Brain microvascular endothelial cell (primary cell): ENCODE data around the gene HNRNPH1.

Experiments
- DNase-seq: peaks from one replicate; pipeline ENCODE4 v3.0.0-alpha.2; 2020
- H3K27ac ChIP-seq: fragments of 250-450 bp; sonication (Bioruptor Pico); 2 replicates; pipeline ENCODE4 v1.5.1; 2020; ENCODE audit warnings: mild to moderate bottlenecking, moderate library complexity
- H3K27me3 ChIP-seq: fragments of 250-450 bp; sonication (Bioruptor Pico); replicated peaks from 2 replicates; pipeline ENCODE4 v1.5.1; 2020; ENCODE audit warnings: mild to moderate bottlenecking
- H3K36me3 ChIP-seq: fragments of 250-450 bp; sonication (Bioruptor Pico); replicated peaks from 2 replicates; pipeline ENCODE4 v1.5.1; 2020; ENCODE audit warnings: mild to moderate bottlenecking
- H3K4me3 ChIP-seq: 2 replicates; pipeline ENCODE4 v1.5.1; 2011; ENCODE audit warnings: low read depth, mild to moderate bottlenecking, control low read depth, low read length, moderate library complexity
- in situ Hi-C: cut with HindIII; loops from 2 replicates; pipeline ENCODE4 v1.10.0; 2017; ENCODE audit warnings: low sequenced_read_pairs, low pct_ligation_motif_present
- TF ChIP-seq, protein P1 (sequence below): IDR thresholded peaks from 2 replicates; pipeline ENCODE4 v1.5.1; 2011; ENCODE audit warnings: low read depth, mild to moderate bottlenecking, moderate library complexity, low read length, control low read depth, inconsistent platforms; ENCODE audit errors: missing control alignments

Gene HNRNPH1

GRCh38 chr5:179596421-179596820, 27.1 kb downstream of the HNRNPH1 start:
- in situ Hi-C loops: no loop called here
- TF ChIP-seq, protein P1, sequence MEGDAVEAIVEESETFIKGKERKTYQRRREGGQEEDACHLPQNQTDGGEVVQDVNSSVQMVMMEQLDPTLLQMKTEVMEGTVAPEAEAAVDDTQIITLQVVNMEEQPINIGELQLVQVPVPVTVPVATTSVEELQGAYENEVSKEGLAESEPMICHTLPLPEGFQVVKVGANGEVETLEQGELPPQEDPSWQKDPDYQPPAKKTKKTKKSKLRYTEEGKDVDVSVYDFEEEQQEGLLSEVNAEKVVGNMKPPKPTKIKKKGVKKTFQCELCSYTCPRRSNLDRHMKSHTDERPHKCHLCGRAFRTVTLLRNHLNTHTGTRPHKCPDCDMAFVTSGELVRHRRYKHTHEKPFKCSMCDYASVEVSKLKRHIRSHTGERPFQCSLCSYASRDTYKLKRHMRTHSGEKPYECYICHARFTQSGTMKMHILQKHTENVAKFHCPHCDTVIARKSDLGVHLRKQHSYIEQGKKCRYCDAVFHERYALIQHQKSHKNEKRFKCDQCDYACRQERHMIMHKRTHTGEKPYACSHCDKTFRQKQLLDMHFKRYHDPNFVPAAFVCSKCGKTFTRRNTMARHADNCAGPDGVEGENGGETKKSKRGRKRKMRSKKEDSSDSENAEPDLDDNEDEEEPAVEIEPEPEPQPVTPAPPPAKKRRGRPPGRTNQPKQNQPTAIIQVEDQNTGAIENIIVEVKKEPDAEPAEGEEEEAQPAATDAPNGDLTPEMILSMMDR: no peak
- no peak for DNase-seq
- H3K4me3 ChIP-seq: no peak overlapping the region
- no peaks in the 10 kb centered on the region for H3K27me3 ChIP-seq
- peaks cover 67% of the 10 kb centered on the region for H3K36me3 ChIP-seq
- H3K27ac ChIP-seq: no peak overlapping the region

DNA sequence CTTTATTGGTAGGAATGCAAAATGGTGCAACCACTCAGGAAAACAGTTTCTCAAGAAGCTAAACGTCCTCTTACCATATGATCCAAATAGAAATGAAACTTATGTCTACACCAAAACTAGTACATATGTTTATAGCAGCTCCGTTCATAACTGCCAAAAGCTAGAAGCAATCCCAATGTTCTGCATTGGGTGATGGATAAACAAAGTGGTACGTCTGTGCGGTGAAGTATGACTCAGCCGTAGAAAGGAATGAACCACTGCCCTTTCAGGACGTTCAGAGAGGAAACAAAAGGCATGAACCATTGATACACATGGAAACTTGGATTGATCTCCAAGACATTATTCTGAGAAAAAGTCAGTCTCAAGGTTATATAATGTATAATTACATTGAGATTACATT, 27.6 kb downstream of the HNRNPH1 start:
- Histone ChIP-seq H3K27me3 (no peaks in the 10 kb centered on the region), H3K36me3 (peaks cover 71% of the 10 kb centered on the region), H3K27ac (peak overlapping the region; percentile 11), H3K4me3 (no peak overlapping the region)
- TF ChIP-seq, protein P1: no peak
- peak; percentile 74 for DNase-seq
- in situ Hi-C loops: no loop called here

GRCh38 chr5:179588166-179588565, 35.3 kb downstream of the HNRNPH1 start:
- H3K36me3 ChIP-seq: peaks cover 64% of the 10 kb centered on the region
- TF ChIP-seq, protein P1: no peak
- in situ Hi-C loops: no loop called here

DNA sequence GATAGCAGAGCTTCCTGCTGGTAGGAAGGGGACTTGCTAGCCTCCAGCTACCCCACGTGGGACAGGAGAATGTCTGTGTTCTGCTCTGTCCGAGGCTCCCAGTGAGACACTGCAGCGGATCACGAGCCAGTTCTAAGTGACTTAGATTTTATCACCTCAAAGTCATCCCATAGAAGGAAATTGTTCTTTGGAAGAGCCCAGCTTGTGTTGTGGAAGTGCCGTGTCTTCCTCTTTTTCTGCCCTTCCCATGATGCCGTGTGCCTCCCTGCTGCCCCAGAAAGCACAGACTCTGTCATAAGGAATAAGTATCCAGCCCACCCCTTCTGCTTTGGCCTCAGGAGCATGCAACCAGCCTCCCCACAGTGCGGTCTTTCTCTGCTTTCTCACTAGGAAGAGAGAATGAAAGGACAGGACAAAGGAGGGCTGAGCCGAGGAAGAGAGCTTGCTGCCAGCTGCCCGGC, 37.5 kb downstream of the HNRNPH1 start:
- Histone ChIP-seq H3K4me3 (no peak overlapping the region), H3K27ac (no peak overlapping the region), H3K27me3 (no peaks in the 10 kb centered on the region), H3K36me3 (peaks cover 52% of the 10 kb centered on the region)
- DNase-seq: no peak
- in situ Hi-C loops: no loop called here
- TF ChIP-seq, protein P1: peak; percentile 4

More at GRCh38 chr5:179588166-179588565, 35.3 kb downstream of the HNRNPH1 start:
- Histone ChIP-seq H3K4me3 (no peak overlapping the region), H3K27me3 (no peaks in the 10 kb centered on the region), H3K27ac (no peak overlapping the region)
- no peak for DNase-seq

DNA sequence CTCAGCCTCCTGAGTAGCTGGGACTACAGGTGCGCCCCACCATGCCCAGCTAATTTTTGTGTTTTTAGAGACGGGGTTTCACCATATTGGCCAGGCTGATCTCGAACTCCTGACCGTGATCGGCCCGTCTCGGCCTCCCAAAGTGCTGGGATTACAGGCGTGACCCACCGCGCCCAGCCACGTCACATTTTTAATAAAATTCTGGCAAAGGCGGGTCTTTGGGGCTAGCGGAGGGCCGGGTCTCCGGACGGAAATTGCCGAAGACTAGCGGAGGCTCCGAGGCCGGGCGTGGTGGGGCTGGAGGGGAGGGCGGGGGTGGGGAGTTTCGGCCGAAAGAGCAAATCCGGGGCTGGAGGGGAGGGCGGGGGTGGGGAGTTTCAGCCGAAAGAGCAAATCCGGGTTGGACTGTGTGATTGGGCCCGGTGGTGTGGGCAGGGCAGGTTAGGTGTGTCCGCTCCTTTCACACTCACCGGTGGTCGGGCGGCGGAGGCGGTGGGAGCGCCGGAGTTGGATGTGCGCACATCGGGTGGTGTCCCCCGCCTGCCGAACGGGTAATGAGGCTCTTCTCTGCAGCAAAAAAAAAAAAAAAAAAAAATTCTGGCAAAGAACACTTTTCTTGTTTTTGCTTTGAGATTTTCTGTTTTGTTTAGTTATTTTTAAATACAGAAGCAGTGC, 46.0 kb downstream of the HNRNPH1 start:
- no peak overlapping the region for H3K4me3 ChIP-seq
- peaks cover 32% of the 10 kb centered on the region for H3K36me3 ChIP-seq
- in situ Hi-C loops: no loop called here

More for the DNA sequence above, 46.0 kb downstream of the HNRNPH1 start:
- TF ChIP-seq, protein P1: no peak
- no peaks in the 10 kb centered on the region for H3K27me3 ChIP-seq
- DNase-seq: no peak
- H3K27ac ChIP-seq: no peak overlapping the region
